Uterus (tissue), 4 donors: ENCODE results near the gene PRRT3. TPM values are rescaled to one million over a fixed set of nuclear protein-coding genes. Genes with fewer than 3 reads are reported as not detected.
A peak's percentile ranks its signal among the peaks of the same experiment; 100 is the strongest.
"Not testable (repeated sequence)": the region's sequence is repeated elsewhere in the genome, so short reads cannot be mapped to it uniquely, and the experiment has no call there.

Source experiments
- DNase-seq, 2 donors: peaks; one replicate each; pipeline ENCODE4 v3.0.0-alpha.2; 2019 to 2020
- H3K27ac ChIP-seq, 2 donors: fragments of 200-600 bp; sonication (generic); 1 replicate in 1 of 2; 2 replicates in 1 of 2; pipeline ENCODE4 v1.5.1; 2016 to 2018
- H3K27me3 ChIP-seq, 2 donors: fragments of 200-600 bp; sonication (generic); one replicate each; pipeline ENCODE4 v1.5.1; 2018 to 2019; ENCODE audit warnings: control low read depth in 1 of 2
- H3K36me3 ChIP-seq, 2 donors: fragments of 200-600 bp; sonication (generic); one replicate each; pipeline ENCODE4 v1.5.1; 2019; ENCODE audit warnings: control low read depth in 1 of 2
- H3K4me1 ChIP-seq, 2 donors: fragments of 200-600 bp; sonication (generic); one replicate each; pipeline ENCODE4 v1.5.1; 2018 to 2019; ENCODE audit warnings: control low read depth in 1 of 2
- H3K4me3 ChIP-seq, 2 donors: fragments of 200-600 bp; sonication (generic); 1 replicate in 1 of 2; 2 replicates in 1 of 2; pipeline ENCODE4 v1.5.1; 2018 to 2019; ENCODE audit warnings: mild to moderate bottlenecking in 1 of 2
- H3K9me3 ChIP-seq, 2 donors: fragments of 200-600 bp; sonication (generic); one replicate each; pipeline ENCODE4 v1.5.1; 2019; ENCODE audit warnings: control low read depth in 1 of 2
- POLR2A ChIP-seq, 2 donors: fragments of 450-650 bp; IDR thresholded peaks; one replicate each; pipeline ENCODE4 v1.6.1; 2016; ENCODE audit warnings: antibody characterized with exemption in 2 of 2, mild to moderate bottlenecking in 1 of 2, moderate library complexity in 1 of 2
- intact Hi-C: fragments of 100-400 bp; cut with DNase I; formaldehyde crosslinking; loops from one replicate; pipeline ENCODE4 v1.15.1; 2023; ENCODE audit warnings: low total_unique reads
- small RNA-seq: library from RNA; depleted of rRNA; stranded (forward); fragments of <200 nt; gene quantifications from one replicate; pipeline ENCODE3, GENCODE V24; 2016
- total RNA-seq, 4 donors: library from RNA; depleted of rRNA in 3 of 4; stranded (reverse); fragments of >200 nt in 3 of 4; gene quantifications; one replicate each; pipeline versions ENCODE4 v1.1.0 to v1.2.4, GENCODE V29; 2014 to 2023
- TF ChIP-seq, protein P1 (sequence below), 4 experiments: fragments of 200-600 bp in 2 of 4; fragments of 450-650 bp in 2 of 4; sonication (generic) in 2 of 4; IDR thresholded peaks; one replicate each; pipeline ENCODE4 v1.5.1; 2016 to 2019; ENCODE audit warnings: antibody characterized with exemption in 4 of 4, mild to moderate bottlenecking in 2 of 4, moderate library complexity in 1 of 4
- donor health status: DM: yes; HTN: yes; CAD: no.

The PRRT3 gene
- total RNA-seq, 4 donors from 2014 or later: 0.51 to 8.2 (median 2.2) TPM

DNA sequence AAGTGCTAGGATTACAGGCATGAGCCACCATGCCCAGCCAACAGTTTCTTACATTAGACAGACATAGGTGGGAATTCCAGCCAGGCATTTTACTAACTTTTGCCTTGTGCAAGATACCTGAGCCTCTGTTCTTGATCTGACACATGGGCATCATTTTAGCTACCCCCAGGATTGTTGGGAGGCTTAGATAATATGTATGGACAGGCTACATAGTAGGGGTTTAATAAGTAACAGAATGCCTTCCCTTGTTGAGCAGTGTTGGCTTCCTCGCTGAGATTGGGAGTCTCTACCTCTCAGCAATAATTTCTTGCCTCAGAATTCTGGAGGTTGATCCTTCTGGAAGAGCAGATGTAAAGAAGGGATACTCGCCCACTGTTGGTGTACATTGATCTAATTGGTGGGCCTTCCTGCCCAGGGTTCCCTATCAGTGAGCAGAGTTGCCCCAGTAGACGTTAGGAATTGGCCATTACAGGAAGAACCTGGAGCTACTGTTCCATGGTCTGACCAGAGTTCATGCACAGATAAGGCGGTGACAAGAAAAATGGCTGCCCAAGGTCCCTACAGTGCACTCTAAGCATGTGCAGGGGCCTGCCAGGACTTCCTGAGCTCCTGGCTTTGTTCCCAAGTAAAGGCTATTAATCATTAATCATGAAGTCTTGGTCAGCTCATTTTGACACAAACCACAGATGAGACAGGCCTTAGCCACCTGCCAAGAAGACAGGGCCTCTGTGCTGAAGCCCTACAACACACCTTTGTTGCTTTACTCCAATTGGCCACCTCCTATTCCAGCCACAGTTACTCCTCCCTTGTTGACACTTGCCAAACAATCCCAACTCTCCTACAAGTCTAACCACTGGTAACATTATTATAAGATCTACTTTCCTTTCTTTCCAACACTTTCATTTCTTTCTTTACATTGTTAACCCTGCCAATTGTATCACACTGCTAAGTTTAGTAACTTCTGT lies 54.5 kb downstream of the PRRT3 start:
- Histone ChIP-seq H3K9me3 (no peaks in the 10 kb centered on the region), H3K36me3 (no peaks in the 10 kb centered on the region), H3K27me3 (no peaks in the 10 kb centered on the region), H3K27ac (peak overlapping the region in 1 of 2 donors; percentile 31), H3K4me1 (no peaks in the 10 kb centered on the region), H3K4me3 (no peak overlapping the region)
- intact Hi-C loops: no loop called here
- no peak for DNase-seq
- TF ChIP-seq POLR2A (IDR thresholded peaks at IDR 0.05): no peak
- TF ChIP-seq, protein P1, sequence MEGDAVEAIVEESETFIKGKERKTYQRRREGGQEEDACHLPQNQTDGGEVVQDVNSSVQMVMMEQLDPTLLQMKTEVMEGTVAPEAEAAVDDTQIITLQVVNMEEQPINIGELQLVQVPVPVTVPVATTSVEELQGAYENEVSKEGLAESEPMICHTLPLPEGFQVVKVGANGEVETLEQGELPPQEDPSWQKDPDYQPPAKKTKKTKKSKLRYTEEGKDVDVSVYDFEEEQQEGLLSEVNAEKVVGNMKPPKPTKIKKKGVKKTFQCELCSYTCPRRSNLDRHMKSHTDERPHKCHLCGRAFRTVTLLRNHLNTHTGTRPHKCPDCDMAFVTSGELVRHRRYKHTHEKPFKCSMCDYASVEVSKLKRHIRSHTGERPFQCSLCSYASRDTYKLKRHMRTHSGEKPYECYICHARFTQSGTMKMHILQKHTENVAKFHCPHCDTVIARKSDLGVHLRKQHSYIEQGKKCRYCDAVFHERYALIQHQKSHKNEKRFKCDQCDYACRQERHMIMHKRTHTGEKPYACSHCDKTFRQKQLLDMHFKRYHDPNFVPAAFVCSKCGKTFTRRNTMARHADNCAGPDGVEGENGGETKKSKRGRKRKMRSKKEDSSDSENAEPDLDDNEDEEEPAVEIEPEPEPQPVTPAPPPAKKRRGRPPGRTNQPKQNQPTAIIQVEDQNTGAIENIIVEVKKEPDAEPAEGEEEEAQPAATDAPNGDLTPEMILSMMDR (IDR thresholded peaks at IDR 0.05): no peak

DNA sequence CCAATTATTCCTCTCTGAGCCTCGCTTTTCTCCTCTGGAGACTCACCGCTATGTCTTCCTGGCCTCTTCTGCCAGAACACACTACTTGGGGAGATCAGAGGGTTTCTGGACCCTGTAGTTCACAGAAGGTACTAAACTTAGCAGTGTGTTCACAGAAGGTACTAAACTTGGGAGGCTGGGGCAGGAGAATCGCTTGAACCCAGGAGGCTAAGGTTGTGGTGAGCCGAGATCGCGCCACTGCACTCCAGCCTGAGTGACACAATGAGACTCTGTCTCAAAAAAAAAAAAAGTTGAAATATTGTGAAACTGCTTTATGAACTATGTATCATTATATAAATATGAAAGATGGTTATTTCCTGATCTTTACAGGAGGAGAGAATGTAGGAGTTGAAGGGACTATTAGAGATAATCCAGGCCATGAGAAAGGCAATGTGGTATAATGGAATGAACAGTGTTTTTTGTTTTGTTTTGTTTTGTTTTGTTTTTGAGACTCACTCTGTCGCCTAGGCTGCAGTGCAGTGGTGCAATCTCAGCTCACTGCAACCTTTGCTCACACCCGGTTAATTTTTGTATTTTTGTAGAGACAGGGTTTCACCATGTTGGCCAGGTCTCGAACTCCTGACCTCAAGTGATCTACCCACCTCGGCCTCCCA lies 55.3 kb downstream of the PRRT3 start:
- H3K9me3 ChIP-seq, DNase-seq, H3K36me3 ChIP-seq, intact Hi-C loops, H3K4me3 ChIP-seq, H3K27me3 ChIP-seq, H3K4me1 ChIP-seq: not testable (repeated sequence)
- H3K27ac ChIP-seq: peak overlapping the region in 1 of 2 donors; percentile 31

DNA sequence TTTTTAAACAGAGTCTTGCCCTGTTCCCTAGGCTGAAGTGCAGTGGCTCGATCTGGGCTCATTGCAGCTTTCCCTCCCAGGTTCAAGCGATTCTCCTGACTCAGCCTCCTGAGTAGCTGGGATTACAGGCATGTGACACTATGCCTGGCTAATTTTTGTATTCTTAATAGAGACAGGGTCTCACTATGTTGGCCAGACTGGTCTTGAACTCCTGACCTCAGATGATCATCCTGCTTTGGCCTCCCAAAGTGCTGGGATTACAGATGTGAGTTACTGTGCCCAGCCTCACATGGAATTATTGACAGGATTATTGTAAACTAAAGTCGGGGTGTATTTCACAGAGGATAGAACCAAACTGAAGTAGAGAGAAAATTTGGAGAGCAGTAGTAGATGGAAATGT lies 56.5 kb downstream of the PRRT3 start:
- H3K4me1 ChIP-seq, intact Hi-C loops, H3K9me3 ChIP-seq, H3K36me3 ChIP-seq, DNase-seq, H3K27me3 ChIP-seq, H3K4me3 ChIP-seq: not testable (repeated sequence)
- peak overlapping the region in 1 of 2 donors; percentile 59 for H3K27ac ChIP-seq

Small RNA genes lying within 50 kb of the gene (small RNA-seq; reads per million reads assigned to genes)
- gene CYCSP10 (not detected), gene RNU6-882P (not detected)

Other genes with a start within 250 kb of the PRRT3 start
- gene CPNE9, start 248.6 kb downstream of the PRRT3 start, total RNA-seq: not detected
- 10 to 100 TPM; 10.8 to 36.0 (median 16.7) TPM for gene BRPF1, start 220.7 kb downstream of the PRRT3 start, total RNA-seq
- gene OGG1, start 202.5 kb downstream of the PRRT3 start, total RNA-seq: 10 to 100 TPM; 29.8 to 60.7 (median 44.2) TPM
- gene CAMK1, start 182.5 kb downstream of the PRRT3 start, total RNA-seq: 10 to 100 TPM; 19.1 to 63.0 (median 56.7) TPM
- 10 to 100 TPM; 35.9 to 65.4 (median 55.3) TPM for gene TADA3, start 159.9 kb downstream of the PRRT3 start, total RNA-seq
- gene ARPC4, start 159.3 kb downstream of the PRRT3 start, total RNA-seq: 100 to 1,000 TPM in 3 of 4 donors, 10 to 100 TPM in 1; 44.7 to 176 (median 142) TPM
- 100 to 1,000 TPM in 1 of 4 donors, 10 to 100 TPM in 3; 67.1 to 349 (median 83.7) TPM for gene TTLL3, start 142.1 kb downstream of the PRRT3 start, total RNA-seq
- 10 to 100 TPM in 3 of 4 donors, 1 to 10 TPM in 1; 9.7 to 35.8 (median 26.9) TPM for gene RPUSD3, start 108.4 kb downstream of the PRRT3 start, total RNA-seq
- gene CIDEC, start 72.2 kb downstream of the PRRT3 start, total RNA-seq: 1 to 10 TPM in 1 of 4 donors, under 1 TPM in 1, not detected in 2; 0.26 to 1.1 TPM
- 10 to 100 TPM; 22.0 to 80.6 (median 35.8) TPM for gene JAGN1, start 61.8 kb downstream of the PRRT3 start, total RNA-seq
- gene IL17RE, start 49.6 kb downstream of the PRRT3 start, total RNA-seq: 10 to 100 TPM in 1 of 4 donors, 1 to 10 TPM in 2, under 1 TPM in 1; 0.26 to 10.7 (median 5.0) TPM
- gene IL17RC, start 35.3 kb downstream of the PRRT3 start, total RNA-seq: 10 to 100 TPM in 3 of 4 donors, 1 to 10 TPM in 1; 9.7 to 63.7 (median 33.9) TPM
- gene CRELD1, start 18.6 kb downstream of the PRRT3 start, total RNA-seq: 10 to 100 TPM; 20.4 to 38.8 (median 29.1) TPM
- gene EMC3, start 34.4 kb upstream of the PRRT3 start, total RNA-seq: 100 to 1,000 TPM in 1 of 4 donors, 10 to 100 TPM in 2, 1 to 10 TPM in 1; 9.1 to 162 (median 44.0) TPM
- 10 to 100 TPM in 1 of 4 donors, 1 to 10 TPM in 2, not detected in 1; 3.0 to 17.7 (median 3.6) TPM for gene FANCD2, start 74.0 kb upstream of the PRRT3 start, total RNA-seq
- gene FANCD2OS, start 155.8 kb upstream of the PRRT3 start, total RNA-seq: not detected
- gene BRK1, start 163.3 kb upstream of the PRRT3 start, total RNA-seq: 100 to 1,000 TPM in 3 of 4 donors, 10 to 100 TPM in 1; 89.1 to 145 (median 117) TPM
- gene VHL, start 189.4 kb upstream of the PRRT3 start, total RNA-seq: 10 to 100 TPM; 14.6 to 73.7 (median 33.3) TPM
- 1 to 10 TPM in 3 of 4 donors, under 1 TPM in 1; 0.29 to 8.7 (median 3.7) TPM for gene IRAK2, start 212.5 kb upstream of the PRRT3 start, total RNA-seq